Effector memory CD4-positive, alpha-beta T cell (primary cell): Measurements from ENCODE around the gene MAPK13.

ENCODE experiments used
- DNase-seq, 3 donors: peaks; one replicate each; pipeline ENCODE4 v3.0.0-alpha.2; 2020
- H3K27ac ChIP-seq: 2 replicates; pipeline ENCODE4 v1.7.0; 2013; ENCODE audit warnings: mild to moderate bottlenecking, low read length, moderate library complexity; ENCODE audit not compliant: insufficient read depth, poor library complexity, severe bottlenecking
- H3K27me3 ChIP-seq: replicated peaks from 2 replicates; pipeline ENCODE4 v1.7.0; 2013; ENCODE audit warnings: mild to moderate bottlenecking, low read length; ENCODE audit not compliant: insufficient read depth, control insufficient read depth, poor library complexity, severe bottlenecking
- H3K36me3 ChIP-seq: 2 replicates; pipeline ENCODE4 v1.7.0; 2013; ENCODE audit warnings: mild to moderate bottlenecking, low read length, moderate library complexity; ENCODE audit not compliant: control insufficient read depth, insufficient read depth
- H3K4me1 ChIP-seq: 2 replicates; pipeline ENCODE4 v1.7.0; 2013; ENCODE audit warnings: low read length, mild to moderate bottlenecking; ENCODE audit not compliant: control insufficient read depth, insufficient read depth, poor library complexity, severe bottlenecking
- H3K4me3 ChIP-seq: 2 replicates; pipeline ENCODE4 v1.7.0; 2013; ENCODE audit warnings: low read length, low read depth, mild to moderate bottlenecking; ENCODE audit not compliant: insufficient read depth, poor library complexity, severe bottlenecking
- H3K9me3 ChIP-seq: 2 replicates; pipeline ENCODE4 v1.7.0; 2013; ENCODE audit warnings: mild to moderate bottlenecking, low read length, moderate library complexity; ENCODE audit not compliant: control insufficient read depth

Gene MAPK13

DNA sequence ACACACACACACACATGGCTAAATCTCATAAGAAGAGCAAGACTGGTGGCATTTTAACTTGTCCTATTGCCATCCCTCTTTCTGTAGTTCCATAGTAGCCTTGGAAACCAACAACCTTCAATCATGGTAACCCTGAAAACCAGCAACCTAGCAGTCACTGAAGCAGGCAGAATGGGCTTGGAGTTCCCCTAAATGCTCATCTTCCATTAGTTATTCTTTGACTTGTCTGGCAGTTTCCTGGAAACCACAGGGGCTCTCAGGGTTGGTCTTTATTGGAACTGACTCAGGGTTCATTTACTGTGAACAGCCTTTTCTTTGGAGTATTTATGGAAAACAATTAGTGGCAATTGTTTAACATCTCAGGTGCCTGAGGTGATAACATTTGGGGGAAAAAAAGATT, 46.9 kb downstream of the MAPK13 start:
- H3K27me3 ChIP-seq: no peaks in the 10 kb centered on the region
- DNase-seq: no peak
- H3K4me3 ChIP-seq: no peak overlapping the region
- H3K36me3 ChIP-seq: no peaks in the 10 kb centered on the region
- no peak overlapping the region for H3K27ac ChIP-seq
- H3K4me1 ChIP-seq: no peaks in the 10 kb centered on the region
- no peaks in the 10 kb centered on the region for H3K9me3 ChIP-seq

DNA sequence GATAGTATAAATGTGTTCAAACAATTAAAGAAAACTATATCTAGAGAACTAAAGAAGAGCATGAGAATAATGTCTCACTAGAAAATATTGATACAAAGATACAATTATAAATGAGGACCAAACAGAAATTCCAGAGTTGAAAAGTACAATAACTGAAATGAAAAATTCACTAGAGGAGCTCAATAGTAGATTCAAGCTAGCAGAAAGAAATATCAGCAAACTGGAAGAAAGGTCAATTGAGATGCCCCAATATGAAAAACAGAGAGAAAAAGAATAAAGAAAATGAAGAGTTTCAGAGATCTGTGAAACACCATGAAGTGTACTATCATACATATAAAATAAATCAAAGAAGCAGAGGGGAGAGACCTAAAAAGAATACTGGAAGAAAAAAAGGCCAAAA, 48.2 kb downstream of the MAPK13 start:
- H3K9me3 ChIP-seq: no peaks in the 10 kb centered on the region
- H3K27ac ChIP-seq: no peak overlapping the region
- H3K36me3 ChIP-seq: no peaks in the 10 kb centered on the region

DNA sequence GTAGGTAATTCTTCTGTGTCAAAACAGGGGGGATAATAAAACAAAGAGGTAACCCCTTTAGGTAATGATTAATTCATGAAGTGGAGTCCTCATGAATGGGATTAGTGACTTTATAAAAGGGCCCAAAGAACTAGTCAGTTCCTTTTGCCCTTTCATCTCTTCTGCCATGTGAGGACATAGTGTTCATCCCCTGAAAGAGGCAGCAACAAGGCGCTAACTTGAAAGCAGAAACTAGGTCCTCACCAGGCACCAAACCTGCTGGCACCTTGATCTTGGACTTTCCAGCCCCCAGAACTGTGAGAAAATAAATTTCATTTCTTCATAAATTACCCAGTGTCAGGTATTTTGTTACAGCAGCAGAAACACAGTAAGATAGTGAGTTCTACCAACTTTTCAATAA, 49.8 kb downstream of the MAPK13 start:
- no peak for DNase-seq
- H3K9me3 ChIP-seq: no peaks in the 10 kb centered on the region
- no peak overlapping the region for H3K4me3 ChIP-seq
- no peaks in the 10 kb centered on the region for H3K4me1 ChIP-seq
- H3K27me3 ChIP-seq: no peaks in the 10 kb centered on the region
- no peak overlapping the region for H3K27ac ChIP-seq
- H3K36me3 ChIP-seq: no peaks in the 10 kb centered on the region

More for the DNA sequence above, 48.2 kb downstream of the MAPK13 start:
- no peak for DNase-seq
- Histone ChIP-seq H3K27me3 (no peaks in the 10 kb centered on the region), H3K4me1 (no peaks in the 10 kb centered on the region), H3K4me3 (no peak overlapping the region)

- H3K4me3 ChIP-seq: no peak overlapping the region
- no peaks in the 10 kb centered on the region for H3K9me3 ChIP-seq
- no peaks in the 10 kb centered on the region for H3K4me1 ChIP-seq
- DNase-seq: no peak
- no peak overlapping the region for H3K27ac ChIP-seq
- no peaks in the 10 kb centered on the region for H3K27me3 ChIP-seq
- H3K36me3 ChIP-seq: no peaks in the 10 kb centered on the region
Measured at GRCh38 chr6:36184311-36184710, 54.0 kb downstream of the MAPK13 start.

GRCh38 chr6:36186199-36186598, 55.9 kb downstream of the MAPK13 start:
- Histone ChIP-seq H3K4me1 (no peaks in the 10 kb centered on the region), H3K9me3 (no peaks in the 10 kb centered on the region), H3K4me3 (no peak overlapping the region), H3K27me3 (no peaks in the 10 kb centered on the region), H3K36me3 (no peaks in the 10 kb centered on the region), H3K27ac (no peak overlapping the region)
- no peak for DNase-seq

GRCh38 chr6:36187446-36187845, 57.1 kb downstream of the MAPK13 start:
- no peak for DNase-seq
- H3K27ac ChIP-seq: no peak overlapping the region
- no peak overlapping the region for H3K4me3 ChIP-seq
- H3K36me3 ChIP-seq: no peaks in the 10 kb centered on the region
- no peaks in the 10 kb centered on the region for H3K9me3 ChIP-seq
- H3K27me3 ChIP-seq: no peaks in the 10 kb centered on the region
- no peaks in the 10 kb centered on the region for H3K4me1 ChIP-seq
